GM19397 (cell line): ENCODE data around the gene GRIP2.

Source experiments
- ATAC-seq: cut with Tn5 transposase; IDR thresholded peaks from one replicate; pipeline ENCODE4 v1.9.1; 2021; ENCODE audit warnings: mild to moderate bottlenecking, moderate library complexity; ENCODE audit not compliant: unreplicated experiment

Gene GRIP2

GRCh38 chr3:14488286-14489041 lies 51.7 kb downstream of the GRIP2 start:
- ATAC-seq, result no peak

GRCh38 chr3:14487821-14488220 lies 52.3 kb downstream of the GRIP2 start:
- no peak for ATAC-seq

GRCh38 chr3:14487086-14487485 lies 53.1 kb downstream of the GRIP2 start:
- no peak for ATAC-seq

GRCh38 chr3:14486460-14486859 lies 53.7 kb downstream of the GRIP2 start:
- ATAC-seq, result no peak

GRCh38 chr3:14485981-14486380 lies 54.2 kb downstream of the GRIP2 start:
- ATAC-seq, result no peak

GRCh38 chr3:14484741-14485140 lies 55.4 kb downstream of the GRIP2 start:
- no peak for ATAC-seq

GRCh38 chr3:14483286-14483685 lies 56.9 kb downstream of the GRIP2 start:
- ATAC-seq, result no peak

- ATAC-seq, result no peak
Observed at GRCh38 chr3:14482271-14482721, 57.8 kb downstream of the GRIP2 start.

GRCh38 chr3:14481646-14482036 lies 58.5 kb downstream of the GRIP2 start:
- no peak for ATAC-seq

GRCh38 chr3:14481018-14481645 lies 59.0 kb downstream of the GRIP2 start:
- no peak for ATAC-seq

- no peak for ATAC-seq
Observed at GRCh38 chr3:14480207-14481017, 59.7 kb downstream of the GRIP2 start.

GRCh38 chr3:14479591-14479990 lies 60.6 kb downstream of the GRIP2 start:
- ATAC-seq, result no peak

- ATAC-seq, result no peak
Observed at GRCh38 chr3:14478956-14479550, 61.1 kb downstream of the GRIP2 start.

GRCh38 chr3:14477311-14477935 lies 62.7 kb downstream of the GRIP2 start:
- no peak for ATAC-seq

- ATAC-seq, result no peak
Observed at GRCh38 chr3:14476583-14477265, 63.4 kb downstream of the GRIP2 start.

GRCh38 chr3:14475621-14476020 lies 64.5 kb downstream of the GRIP2 start:
- ATAC-seq, result no peak

GRCh38 chr3:14474363-14475081 lies 65.6 kb downstream of the GRIP2 start:
- no peak for ATAC-seq

- no peak for ATAC-seq
Observed at GRCh38 chr3:14473411-14473891, 66.7 kb downstream of the GRIP2 start.
